OCI-LY3 (cell line): Measurements from ENCODE around the gene SEZ6L.

Source experiments
- H2AFZ ChIP-seq: fragments of 200-600, 300-600 bp; shearing (Covaris generic); 2 replicates; pipeline ENCODE4 v1.6.0; 2014; ENCODE audit warnings: antibody characterized with exemption, low read depth, low read length
- H3K27ac ChIP-seq: fragments of 200-600, 300-600 bp; sonication (generic); 2 replicates; pipeline ENCODE4 v1.5.1; 2014; ENCODE audit warnings: mild to moderate bottlenecking, low read length, moderate library complexity, mixed read lengths
- H3K27me3 ChIP-seq: fragments of 200-600, 300-600 bp; sonication (generic); 2 replicates; pipeline ENCODE4 v1.6.1; 2014; ENCODE audit warnings: low read depth, low read length, mixed read lengths
- H3K36me3 ChIP-seq: fragments of 200-600, 300-600 bp; sonication (generic); replicated peaks from 2 replicates; pipeline ENCODE3; 2014; ENCODE audit warnings: low read depth, low read length, mixed read lengths
- H3K4me1 ChIP-seq: fragments of 300-600, 200-600 bp; sonication (generic); 2 replicates; pipeline ENCODE4 v1.6.1; 2014; ENCODE audit warnings: low read length, mixed read lengths
- H3K4me2 ChIP-seq: fragments of 200-600, 300-600 bp; sonication (generic); 2 replicates; pipeline ENCODE4 v1.6.1; 2014; ENCODE audit warnings: low read length, mixed read lengths
- H3K4me3 ChIP-seq: fragments of 300-600, 200-600 bp; sonication (generic); 2 replicates; pipeline ENCODE4 v1.5.1; 2014; ENCODE audit warnings: antibody characterized with exemption, mild to moderate bottlenecking, low read length, moderate library complexity
- H3K79me2 ChIP-seq: fragments of 300-600, 200-600 bp; shearing (Covaris generic); 2 replicates; pipeline ENCODE4 v1.6.1; 2014; ENCODE audit warnings: mild to moderate bottlenecking, low read length, mixed read lengths
- H3K9ac ChIP-seq: fragments of 300-600, 200-600 bp; shearing (Covaris generic); 2 replicates; pipeline ENCODE4 v1.6.0; 2014; ENCODE audit warnings: mild to moderate bottlenecking, low read length, moderate library complexity
- H3K9me3 ChIP-seq: fragments of 200-600, 300-600 bp; shearing (Covaris generic); 2 replicates; pipeline ENCODE4 v1.6.1; 2014; ENCODE audit warnings: low read length, mixed read lengths; ENCODE audit not compliant: insufficient read depth
- H4K20me1 ChIP-seq: fragments of 200-600, 300-600 bp; sonication (generic); 2 replicates; pipeline ENCODE4 v1.6.1; 2016; ENCODE audit warnings: low read length, mixed read lengths; ENCODE audit not compliant: insufficient read depth
- CTCF ChIP-seq: fragments of 200-600, 300-600 bp; sonication (generic); IDR thresholded peaks from 2 replicates; pipeline ENCODE4 v1.5.1; 2014; ENCODE audit warnings: antibody characterized with exemption, low read length, low read depth
- EZH2phosphoT487 ChIP-seq: fragments of 200-600 bp; shearing (Covaris generic); IDR thresholded peaks from 2 replicates; pipeline ENCODE4 v1.6.1; 2018; ENCODE audit warnings: antibody characterized with exemption, mixed run types, low read depth

The SEZ6L gene

DNA sequence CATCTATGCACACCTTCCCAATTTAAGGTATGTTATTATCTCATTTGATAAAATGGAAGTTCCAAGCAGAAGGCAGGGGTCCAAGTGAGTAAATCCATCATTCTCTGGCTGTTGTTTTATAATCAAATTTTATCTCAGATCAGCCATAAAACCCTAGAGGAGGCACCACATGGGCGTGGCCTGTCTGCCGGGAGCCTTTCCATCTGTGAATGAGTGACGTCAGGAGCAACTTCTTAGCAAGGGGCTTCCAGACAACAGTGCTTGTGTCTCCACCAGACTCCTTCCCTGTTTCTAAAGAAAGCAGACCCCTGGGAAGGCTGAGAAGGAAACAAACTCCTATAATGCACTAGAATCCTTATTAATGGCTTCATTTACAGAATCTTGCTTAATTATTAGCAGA lies 13.5 kb downstream of the SEZ6L start:
- no peaks in the 10 kb centered on the region for H3K4me1 ChIP-seq
- no peak overlapping the region for H3K9ac ChIP-seq
- H3K4me2 ChIP-seq = no peak overlapping the region
- H3K36me3 ChIP-seq = no peaks in the 10 kb centered on the region
- H3K79me2 ChIP-seq = no peaks in the 10 kb centered on the region
- peaks cover 30% of the 10 kb centered on the region for H3K27me3 ChIP-seq
- H4K20me1 ChIP-seq = no peaks in the 10 kb centered on the region
- TF ChIP-seq CTCF = no peak
- no peak for TF ChIP-seq EZH2phosphoT487
- H3K27ac ChIP-seq = no peak overlapping the region
- H3K9me3 ChIP-seq = no peaks in the 10 kb centered on the region
- H3K4me3 ChIP-seq = no peak overlapping the region
- H2AFZ ChIP-seq = no peak overlapping the region

- Histone ChIP-seq H3K27me3 (peaks cover 30% of the 10 kb centered on the region), H3K4me2 (no peak overlapping the region), H3K4me1 (no peaks in the 10 kb centered on the region), H3K9ac (no peak overlapping the region), H3K4me3 (no peak overlapping the region), H2AFZ (no peak overlapping the region), H3K36me3 (no peaks in the 10 kb centered on the region), H3K27ac (no peak overlapping the region), H3K9me3 (no peaks in the 10 kb centered on the region), H4K20me1 (no peaks in the 10 kb centered on the region), H3K79me2 (no peaks in the 10 kb centered on the region)
- no peak for TF ChIP-seq EZH2phosphoT487
- TF ChIP-seq CTCF = no peak
Observed at GRCh38 chr22:26185190-26185589, 15.9 kb downstream of the SEZ6L start.

DNA sequence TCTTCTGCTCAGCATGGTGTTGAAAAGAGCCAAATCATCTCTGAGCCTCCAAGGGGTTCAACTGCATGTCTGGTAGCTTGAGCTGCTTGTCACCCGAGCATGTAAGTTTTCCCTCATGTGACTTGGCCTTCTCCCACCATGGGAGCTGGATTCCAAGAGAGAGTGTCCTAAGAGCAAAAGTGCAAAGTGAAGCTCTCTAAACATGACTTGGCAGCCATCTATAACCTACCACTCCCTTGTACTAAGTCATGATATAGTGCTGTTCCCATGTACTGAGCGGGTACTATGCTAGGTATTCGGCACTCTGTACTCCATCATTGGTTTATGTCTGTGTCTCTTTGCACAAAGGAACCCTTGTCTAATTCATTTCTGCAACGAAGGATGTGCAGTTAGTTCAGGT lies 19.1 kb downstream of the SEZ6L start:
- H2AFZ ChIP-seq = no peak overlapping the region
- H3K27ac ChIP-seq = no peak overlapping the region
- H3K79me2 ChIP-seq = no peaks in the 10 kb centered on the region
- no peaks in the 10 kb centered on the region for H4K20me1 ChIP-seq
- no peaks in the 10 kb centered on the region for H3K4me1 ChIP-seq
- no peak overlapping the region for H3K9ac ChIP-seq
- no peak overlapping the region for H3K4me2 ChIP-seq
- H3K4me3 ChIP-seq = no peak overlapping the region
- H3K36me3 ChIP-seq = no peaks in the 10 kb centered on the region
- no peaks in the 10 kb centered on the region for H3K9me3 ChIP-seq
- TF ChIP-seq CTCF = no peak
- TF ChIP-seq EZH2phosphoT487 = no peak
- peaks cover 23% of the 10 kb centered on the region for H3K27me3 ChIP-seq

DNA sequence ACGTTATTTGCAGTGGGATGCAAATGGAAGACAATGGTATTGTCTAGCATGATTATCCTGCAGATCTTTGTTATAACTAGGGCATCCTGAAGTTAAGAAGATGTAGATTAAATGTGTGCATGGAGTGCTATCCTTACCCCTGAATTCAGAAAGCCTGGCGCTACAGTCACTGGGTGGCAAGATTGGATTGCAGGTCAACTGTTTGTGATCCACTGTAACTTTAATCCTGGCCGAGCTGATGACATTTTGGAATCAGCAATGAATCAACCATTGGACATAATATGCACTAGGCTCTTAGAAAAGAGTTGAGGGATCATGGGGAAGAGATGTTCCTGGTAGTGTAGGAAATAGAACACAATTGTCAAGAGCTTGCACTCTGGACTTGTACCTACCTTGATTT lies 25.1 kb downstream of the SEZ6L start:
- Histone ChIP-seq H3K9me3 (no peaks in the 10 kb centered on the region), H2AFZ (no peak overlapping the region), H3K27ac (no peak overlapping the region), H3K4me1 (peaks cover 4% of the 10 kb centered on the region; the same call in 1 of the 2 replicates), H3K36me3 (no peaks in the 10 kb centered on the region), H3K9ac (no peak overlapping the region), H3K4me2 (no peak overlapping the region), H3K4me3 (no peak overlapping the region), H3K79me2 (no peaks in the 10 kb centered on the region), H4K20me1 (no peaks in the 10 kb centered on the region), H3K27me3 (peaks cover 41% of the 10 kb centered on the region)
- TF ChIP-seq EZH2phosphoT487 = no peak
- no peak for TF ChIP-seq CTCF
